Fibroblast of lung (primary cell): Measurements from ENCODE around the gene LIPA.
"Not testable (repeated sequence)": the region's sequence is repeated elsewhere in the genome, so short reads cannot be mapped to it uniquely, and the experiment has no call there.

ENCODE experiments used
- CTCF ChIP-seq, 2 donors: IDR thresholded peaks in 1 of 2; conservative IDR thresholded peaks in 1 of 2; 1 replicate in 1 of 2; 2 replicates in 1 of 2; pipeline ENCODE4 v1.5.1; 2011 to 2012; ENCODE audit warnings: low read length in 2 of 2, control low read depth in 1 of 2, inconsistent platforms in 1 of 2, low read depth in 1 of 2, mild to moderate bottlenecking in 1 of 2
- EZH2 ChIP-seq: IDR thresholded peaks from 2 replicates; pipeline ENCODE4 v1.5.1; 2012; ENCODE audit warnings: low read length, control low read depth, mild to moderate bottlenecking; ENCODE audit errors: missing control alignments

- not testable (repeated sequence) for TF ChIP-seq CTCF (conservative IDR thresholded peaks at IDR 0.05 in 1 of 2, IDR thresholded peaks at IDR 0.05 in 1 of 2; ENCODE audit: low read depth in 1 of 2, low read length in 2 of 2); EZH2
Measured at GRCh38 chr10:89247623-89248022, 4.0 kb downstream of the LIPA start.
